NOMO-1 treated with dmso at 0.1 percent for 144 hours (cell line): ENCODE data around the gene DNAJC24.
"Not testable (repeated sequence)": the region's sequence is repeated elsewhere in the genome, so short reads cannot be mapped to it uniquely, and the experiment has no call there.

ENCODE experiments used
- DNase-seq: peaks from one replicate; lab custom pipeline; 2025; ENCODE audit not compliant: unreplicated experiment; lab: John Stamatoyannopoulos, UW

DNAJC24 gene, protein sequence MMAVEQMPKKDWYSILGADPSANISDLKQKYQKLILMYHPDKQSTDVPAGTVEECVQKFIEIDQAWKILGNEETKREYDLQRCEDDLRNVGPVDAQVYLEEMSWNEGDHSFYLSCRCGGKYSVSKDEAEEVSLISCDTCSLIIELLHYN

DNA sequence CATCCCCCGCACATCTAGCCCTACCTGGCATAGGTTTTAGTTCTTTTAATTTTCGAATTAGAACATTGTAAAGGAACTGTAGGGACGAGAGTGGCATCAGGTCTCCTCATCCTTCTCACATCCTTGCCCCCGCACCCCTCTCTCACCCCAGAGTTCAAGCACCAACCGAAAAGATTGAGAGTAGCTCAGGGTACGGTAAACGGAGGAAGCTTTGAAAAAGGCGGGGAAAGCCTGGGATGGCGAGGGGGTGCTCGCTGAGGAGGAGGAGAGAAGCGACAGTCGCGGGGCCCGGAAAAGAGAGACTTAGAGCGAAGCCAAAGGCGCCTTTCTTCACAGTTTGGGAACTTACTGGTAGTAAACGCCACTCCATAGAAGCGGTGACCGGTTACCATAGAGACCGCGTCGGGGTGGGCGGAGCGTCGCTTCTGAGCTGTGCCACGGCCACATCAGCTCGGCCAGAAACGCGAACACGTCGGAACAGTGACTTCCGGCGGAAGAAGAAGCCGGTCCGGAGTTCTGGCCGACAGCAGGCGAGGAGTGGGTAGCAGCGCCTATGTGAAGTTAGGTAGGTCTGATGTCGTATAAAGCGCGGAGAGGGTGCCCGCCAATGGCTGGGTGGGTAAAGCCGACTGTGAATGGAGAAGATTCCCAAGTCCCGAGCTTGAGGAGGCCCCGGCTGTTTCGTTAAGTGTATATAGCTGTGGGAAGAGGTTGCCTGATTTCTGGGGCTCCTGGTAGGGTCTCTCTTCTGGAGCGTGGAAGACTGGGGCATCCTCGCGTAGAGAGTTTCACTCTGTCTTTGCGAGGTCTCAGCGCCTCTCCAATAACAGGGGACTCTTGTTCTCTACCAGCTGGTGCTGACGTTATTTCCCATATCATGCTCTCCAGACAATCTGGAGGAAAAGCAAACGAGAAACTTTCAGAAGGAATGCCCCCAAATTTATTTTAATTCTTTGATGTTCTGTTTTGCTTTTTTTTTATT is at the start of gene DNAJC24, which contains the start of gene DCDC1:
TSS of gene DNAJC24 (plus strand) at position 513 of the 982 bp plus-strand sequence. CDS start 889 bp downstream, outside the sequence.
TSS of gene DCDC1 (minus strand) at position 392 of the 982 bp plus-strand sequence. CDS start 41,459 bp downstream, outside the sequence.
- DNase-seq = peak; percentile 92

DNA sequence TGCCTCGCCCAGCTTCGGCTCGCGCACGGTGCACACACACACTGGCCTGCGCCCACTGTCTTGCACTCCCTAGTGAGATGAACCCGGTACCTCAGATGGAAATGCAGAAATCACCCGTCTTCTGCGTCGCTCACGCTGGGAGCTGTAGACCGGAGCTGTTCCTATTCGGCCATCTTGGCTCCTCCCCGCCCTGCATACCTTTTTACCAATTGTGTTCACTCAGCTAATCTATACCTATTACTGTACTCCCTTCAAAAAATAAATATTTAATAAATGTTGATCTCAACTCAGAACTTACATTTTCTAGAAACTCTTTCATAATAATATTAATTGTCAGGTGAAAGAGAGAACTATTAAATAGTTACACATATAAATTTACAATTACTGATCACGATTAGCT is 48.2 kb upstream of the DNAJC24 start:
- DNase-seq = not testable (repeated sequence)

DNA sequence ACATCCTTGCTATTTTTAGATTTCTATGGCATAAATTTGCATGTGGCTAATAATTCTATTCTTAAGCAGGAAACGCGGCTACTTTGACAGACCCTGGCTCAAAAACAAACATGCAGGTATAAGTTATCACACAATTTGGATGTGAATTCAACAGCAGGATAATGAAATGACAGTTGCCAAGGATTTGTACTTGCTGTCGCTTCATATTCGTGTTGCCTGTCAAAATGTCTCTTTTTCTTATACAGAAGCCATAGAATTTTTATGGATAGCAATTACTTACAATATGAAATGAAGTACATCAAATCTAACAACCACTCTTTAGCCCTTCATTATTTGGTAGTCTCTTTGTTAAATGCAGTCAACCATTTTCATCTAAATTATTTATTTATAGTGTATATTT is 46.5 kb upstream of the DNAJC24 start:
- DNase-seq = no peak

DNA sequence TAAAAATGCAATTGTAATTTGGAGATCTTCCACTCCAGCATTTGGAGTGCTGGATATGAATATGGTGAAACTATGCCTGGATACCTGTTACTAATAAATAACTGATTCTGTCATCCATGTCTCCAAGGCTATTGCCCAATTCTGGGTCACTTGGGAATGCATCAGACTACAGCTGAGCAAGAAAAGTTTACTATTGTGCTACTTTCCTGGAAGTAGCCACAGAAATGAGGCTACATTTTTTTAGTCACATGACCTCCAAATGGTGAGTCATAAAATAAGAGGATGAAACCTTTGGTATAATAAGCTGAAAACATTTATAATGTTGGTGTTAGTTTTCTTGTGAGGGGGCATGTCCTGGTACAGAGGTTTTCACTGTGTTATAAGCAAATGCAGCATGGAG is 44.5 kb upstream of the DNAJC24 start:
- DNase-seq = no peak

DNA sequence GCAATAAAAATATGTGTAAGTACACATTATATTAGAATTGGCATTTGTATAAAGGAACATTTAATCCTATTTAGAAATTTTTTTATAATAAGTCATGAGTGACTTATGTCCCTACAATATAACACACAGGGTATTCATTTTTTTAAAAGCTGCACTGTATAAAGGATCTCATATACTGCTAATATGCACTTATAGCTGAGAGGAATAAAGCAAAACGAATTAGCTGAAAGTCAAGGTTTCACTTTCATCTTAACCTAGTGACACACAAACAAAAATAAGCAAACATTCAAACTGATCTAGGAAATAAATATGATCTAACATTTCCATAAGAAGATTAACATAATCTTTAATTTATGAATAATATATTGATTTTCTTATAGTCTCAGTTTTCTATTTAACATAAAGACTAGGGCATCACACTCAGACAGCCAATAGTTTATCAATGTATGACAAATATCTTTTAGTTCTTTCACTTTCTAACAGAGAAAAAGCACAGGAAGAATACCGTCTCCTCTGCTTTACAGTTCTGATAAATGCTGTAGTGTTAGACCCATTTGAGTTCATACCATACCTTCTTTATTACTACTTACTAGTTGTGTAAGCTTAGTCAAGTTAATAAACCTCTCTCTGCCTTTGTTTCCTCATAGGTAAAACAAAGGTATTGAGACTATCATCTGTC is 43.1 kb upstream of the DNAJC24 start:
- DNase-seq = no peak

DNA sequence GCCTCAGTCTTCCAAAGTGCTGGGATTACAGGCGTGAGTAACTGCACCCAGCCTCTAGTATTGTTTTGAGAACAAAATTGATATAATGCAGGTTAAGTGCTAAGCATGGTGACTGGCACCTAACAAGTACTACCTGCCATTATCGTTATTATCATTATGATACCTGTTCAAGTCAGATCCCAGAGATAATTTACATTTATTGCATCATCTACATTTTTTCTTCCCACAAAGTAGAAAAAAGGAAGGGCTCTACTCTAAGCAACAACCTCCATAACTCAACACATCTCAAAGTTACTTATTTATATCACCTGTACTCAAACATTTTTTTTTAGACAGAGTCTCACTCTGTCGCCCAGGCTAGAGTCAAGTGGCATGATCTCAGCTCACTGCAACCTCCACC is 42.2 kb upstream of the DNAJC24 start:
- no peak for DNase-seq

DNA sequence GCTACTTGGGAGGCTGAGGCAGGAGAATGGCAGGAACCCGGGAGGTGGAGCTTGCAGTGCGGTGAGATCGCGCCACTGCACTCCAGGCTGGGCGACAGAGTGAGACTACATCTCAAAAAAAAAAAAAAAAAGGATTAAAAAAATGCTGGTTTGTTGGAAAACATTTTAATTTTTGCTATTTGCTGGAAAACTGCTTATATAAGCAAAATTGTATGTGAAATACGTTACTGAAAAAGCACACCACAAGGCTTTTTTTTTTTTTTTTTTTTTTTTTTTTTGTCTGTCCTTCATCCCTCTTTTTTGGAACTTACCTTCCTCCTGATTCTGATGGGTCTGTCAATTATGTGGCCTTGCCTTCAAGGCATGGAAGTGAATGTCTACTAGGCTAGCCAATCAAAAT is 41.0 kb upstream of the DNAJC24 start:
- no peak for DNase-seq

DNA sequence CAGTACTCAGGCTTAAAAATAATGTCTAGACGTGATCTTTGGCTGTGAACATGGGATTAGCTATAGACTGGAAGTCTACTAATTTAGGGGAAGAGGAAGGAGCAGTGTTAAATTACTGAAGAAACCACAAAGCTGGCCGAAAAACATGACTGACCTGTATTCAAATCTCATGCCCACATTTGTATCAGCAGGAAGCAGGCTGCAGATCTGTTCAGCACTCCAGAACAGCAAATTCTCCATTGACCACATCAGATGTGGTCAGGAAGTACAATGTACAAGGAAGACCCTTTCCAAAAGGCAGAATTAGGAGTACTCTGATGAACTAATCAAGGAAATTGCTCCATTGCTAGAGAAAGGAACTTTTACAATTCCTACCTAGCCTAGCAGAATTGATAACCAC is 31.9 kb upstream of the DNAJC24 start:
- no peak for DNase-seq

DNA sequence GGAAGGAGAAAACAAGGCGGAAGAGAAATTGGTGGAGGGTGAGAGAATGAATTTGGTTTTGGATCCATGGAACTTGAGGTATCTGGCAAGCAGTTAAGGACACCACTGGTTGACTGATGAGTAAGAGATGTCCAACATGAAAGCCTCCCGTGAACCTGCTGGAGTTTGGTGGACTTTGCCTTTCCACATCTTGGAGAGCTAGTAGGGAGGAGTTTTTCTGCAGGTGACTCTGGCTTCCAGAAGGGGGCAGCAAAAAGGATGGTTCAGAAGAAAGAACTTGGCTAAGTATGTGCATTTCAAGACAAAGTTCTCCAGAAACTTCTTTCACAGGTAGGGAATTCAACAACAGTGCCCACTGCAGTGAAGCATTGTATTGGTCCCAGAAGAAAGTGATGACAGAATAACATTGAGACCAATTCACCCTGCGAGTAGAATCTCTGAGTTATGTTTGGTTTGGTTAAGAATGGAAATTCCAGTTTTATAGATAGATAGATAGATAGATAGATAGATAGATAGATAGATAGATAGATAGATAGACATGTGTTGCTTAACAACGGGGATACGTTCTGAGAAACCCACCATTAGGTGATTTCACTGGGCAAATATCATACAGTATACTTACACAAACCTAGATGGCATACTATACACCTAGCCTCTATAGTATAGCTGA is 28.6 kb upstream of the DNAJC24 start:
- DNase-seq = peak; percentile 3

DNA sequence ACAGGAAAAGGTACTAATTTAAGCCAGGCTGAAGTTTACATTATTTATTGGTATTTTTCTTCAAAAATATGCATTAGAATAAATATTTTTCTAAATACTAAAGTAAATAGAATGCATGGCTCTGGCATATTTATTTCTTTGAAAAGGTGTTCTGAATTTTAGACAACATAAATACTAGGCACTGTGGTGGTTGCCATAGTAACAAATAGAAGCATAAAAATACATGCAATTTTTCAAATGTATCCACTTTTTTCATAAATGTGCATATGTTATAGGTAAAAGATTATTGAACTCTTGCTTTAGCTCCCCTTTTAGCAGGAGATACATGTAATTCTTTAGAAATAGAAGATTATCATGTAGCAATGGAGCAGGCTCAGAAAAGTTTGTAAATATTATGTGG is 18.5 kb upstream of the DNAJC24 start:
- DNase-seq = no peak

DNA sequence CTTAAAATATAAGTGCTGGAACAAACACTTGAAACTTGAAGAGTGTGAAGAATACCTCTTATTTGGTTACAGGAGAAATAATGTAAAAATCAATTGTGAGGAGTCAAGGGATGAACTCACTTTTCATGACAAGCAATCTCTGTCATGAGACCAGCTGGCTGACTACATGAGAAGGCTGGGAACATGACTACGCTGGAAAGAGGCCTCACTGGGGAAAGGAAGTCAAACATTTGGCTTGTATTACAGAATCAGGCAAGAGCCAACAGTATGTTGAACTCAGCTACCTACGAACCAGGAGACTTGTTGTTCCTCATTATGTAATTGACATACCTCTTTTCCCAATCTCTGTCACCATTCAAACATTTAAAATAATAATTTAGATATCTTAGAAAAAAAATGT is 14.5 kb upstream of the DNAJC24 start:
- DNase-seq = no peak

DNA sequence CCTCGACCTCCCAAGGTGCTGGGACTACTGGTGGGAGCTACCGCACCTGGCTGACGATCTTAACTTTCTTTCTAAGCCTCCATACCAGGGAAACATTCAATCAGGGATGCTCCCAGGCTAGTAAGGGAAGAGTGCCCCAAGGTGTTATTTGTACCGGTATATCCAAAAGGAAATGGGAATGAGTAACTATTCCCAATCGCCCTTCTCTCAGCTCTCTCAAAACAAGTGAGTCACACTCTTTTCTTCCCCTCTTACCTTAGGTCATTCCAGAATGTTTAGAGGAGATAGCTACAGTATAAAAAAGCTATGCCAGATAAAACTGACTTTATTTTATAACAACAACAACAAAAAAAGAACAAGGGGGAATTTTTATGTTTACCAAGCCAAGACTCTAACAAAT is 13.8 kb upstream of the DNAJC24 start:
- no peak for DNase-seq

DNA sequence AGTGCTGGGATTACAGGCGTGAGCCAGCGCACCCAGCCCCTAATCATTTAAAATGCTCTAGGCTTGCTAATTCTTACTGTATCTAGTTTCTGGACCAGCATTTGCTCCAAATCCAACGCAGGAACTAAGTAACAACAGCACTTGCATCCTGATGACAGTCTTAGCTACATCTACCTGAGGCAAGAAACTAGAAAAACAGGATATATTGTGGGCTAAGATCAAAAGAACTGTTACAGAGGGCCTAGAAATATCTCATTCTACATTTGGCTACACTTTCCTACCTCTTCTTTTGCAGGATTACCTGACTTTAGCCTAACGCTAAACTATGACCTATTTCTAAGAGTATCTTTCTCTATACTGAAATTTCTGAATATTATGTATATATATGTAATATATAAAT is 7.9 kb upstream of the DNAJC24 start:
- DNase-seq = no peak

DNA sequence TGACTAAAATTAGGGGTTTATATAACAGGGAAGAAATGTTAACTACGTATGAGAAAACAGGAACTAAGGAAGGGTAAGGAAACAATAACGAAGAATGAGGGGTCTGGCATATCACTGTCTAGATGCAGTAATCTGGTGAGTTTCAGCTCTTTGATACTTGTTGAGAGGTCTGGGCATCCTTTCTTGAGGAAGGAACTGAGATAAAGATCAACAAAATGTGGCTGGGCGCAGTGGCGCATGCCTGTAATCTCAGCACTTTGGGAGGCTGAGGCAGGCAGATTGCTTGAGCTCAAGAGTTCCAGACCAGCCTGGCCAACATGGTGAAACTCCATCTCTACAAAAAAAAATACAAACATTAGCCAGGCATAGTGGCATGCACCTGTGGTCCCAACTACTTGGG is 2.9 kb upstream of the DNAJC24 start:
- DNase-seq = no peak

DNA sequence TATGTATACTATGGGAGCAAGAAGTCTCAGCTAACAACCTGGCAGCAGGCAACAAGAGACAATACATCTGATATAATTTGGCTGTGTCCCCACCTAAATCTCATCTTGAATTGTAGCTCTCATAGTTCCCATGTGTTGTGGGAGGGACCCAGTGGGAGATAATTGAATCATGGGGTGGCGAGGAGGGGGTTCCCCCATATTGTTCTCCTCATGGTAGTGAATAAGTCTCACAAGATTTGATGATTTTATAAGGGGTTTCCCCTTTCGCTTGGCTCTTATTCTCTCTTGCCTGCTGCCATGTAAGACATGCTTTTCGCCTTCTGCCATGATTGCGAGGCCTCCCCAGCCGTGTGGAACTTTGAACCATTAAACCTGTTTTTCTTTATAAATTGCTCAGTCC is 6.2 kb downstream of the DNAJC24 start:
- no peak for DNase-seq

DNA sequence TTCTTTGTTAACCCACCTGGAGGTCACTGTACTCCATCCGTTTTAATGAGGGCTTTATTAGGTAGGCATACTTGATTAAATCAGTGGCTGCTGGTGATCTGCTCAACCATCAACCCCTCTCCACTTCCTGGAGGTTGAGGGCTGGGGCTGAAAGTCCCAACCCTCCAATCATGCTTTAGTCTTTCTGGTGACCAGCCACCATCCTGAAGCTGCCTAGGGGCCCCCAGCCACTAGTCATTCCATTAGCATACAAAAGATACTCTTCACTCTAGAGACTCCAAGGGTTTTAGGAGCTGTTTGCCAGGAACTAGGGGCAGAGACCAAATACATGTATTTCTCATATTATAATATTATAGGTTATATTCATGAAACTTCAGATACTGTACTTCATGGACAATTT is 13.5 kb downstream of the DNAJC24 start:
- no peak for DNase-seq

DNA sequence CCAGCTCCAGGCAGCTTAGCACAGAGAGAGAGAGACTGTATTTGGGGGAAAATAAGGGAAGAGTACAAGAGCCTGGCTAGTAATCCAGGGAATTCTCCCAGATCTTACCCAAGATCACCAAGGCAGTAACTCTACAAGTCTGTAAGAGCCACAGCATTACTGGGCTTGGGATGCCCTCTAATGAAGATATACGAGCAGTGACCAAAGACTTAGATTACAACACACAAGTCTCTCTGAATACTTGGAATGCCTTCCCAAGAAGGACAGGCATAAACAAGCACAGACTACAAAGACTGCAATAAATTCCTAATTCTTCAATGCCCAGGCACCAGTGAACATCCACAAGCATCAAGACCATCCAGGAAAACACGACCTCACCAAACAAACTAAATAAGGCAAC is 17.7 kb downstream of the DNAJC24 start:
- no peak for DNase-seq

DNA sequence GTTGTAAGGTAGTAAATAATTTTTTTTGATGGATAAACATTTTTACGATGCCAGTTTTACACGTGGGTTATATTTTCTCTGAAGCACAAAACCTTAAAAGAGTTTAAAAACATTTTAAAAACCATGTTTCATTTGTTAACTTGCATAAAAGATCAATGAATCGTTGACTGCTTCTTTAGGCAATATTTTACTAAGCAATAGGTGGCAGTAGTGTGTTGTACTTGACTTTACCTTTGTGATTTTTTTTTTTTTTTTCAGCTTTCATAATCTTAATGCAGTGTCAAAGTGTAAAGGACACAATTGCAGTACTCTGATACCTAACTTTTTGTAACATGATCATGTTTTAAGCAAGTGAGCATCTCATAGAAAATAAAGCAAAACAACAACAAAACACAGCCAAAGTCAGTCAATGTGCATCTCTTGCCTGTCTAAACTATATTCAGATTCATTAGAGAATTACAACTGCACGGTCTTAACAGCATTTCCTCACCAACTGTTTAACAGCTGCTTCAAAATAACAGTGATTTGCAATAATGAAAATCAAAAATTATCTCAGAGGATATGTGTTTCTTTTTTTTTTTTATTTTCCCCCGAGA is 27.7 kb downstream of the DNAJC24 start:
- DNase-seq = no peak

DNA sequence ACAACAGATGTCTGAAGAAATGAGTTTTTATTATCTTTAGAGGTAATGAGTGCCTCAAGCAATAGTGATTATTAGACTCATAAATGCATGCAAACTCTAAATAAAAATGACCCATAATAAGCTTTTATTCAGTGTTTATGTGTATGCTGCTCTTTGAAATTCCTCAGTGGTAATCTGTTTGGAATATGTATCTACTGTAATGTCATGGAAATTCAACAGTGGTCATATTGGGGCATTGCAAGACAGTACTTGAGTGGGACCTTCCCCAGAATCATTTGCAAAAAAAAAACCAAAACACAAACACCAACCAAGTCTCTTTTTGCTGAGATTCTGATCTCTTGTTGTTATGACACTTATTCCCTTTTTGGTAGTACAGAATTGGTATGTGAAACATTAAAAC is 35.0 kb downstream of the DNAJC24 start:
- no peak for DNase-seq

DNA sequence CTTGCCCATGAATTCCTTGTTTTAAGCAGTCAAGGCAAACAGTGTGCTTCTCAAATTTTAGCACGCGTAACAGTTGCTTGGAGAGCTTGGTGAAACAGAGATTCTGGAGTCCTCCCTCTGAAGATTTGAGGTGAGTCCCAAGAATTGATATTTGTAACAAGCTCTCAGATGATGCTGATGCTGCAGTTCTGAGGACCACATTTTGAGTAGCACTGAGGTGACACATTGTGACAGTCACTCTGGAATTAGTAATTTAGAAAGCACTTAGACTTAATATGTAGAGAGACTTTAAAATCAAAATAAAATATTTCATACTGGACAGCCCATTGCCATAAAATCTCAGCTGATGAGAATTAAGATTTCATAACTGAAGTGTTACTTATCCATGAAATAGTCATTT is 38.5 kb downstream of the DNAJC24 start:
- no peak for DNase-seq

DNA sequence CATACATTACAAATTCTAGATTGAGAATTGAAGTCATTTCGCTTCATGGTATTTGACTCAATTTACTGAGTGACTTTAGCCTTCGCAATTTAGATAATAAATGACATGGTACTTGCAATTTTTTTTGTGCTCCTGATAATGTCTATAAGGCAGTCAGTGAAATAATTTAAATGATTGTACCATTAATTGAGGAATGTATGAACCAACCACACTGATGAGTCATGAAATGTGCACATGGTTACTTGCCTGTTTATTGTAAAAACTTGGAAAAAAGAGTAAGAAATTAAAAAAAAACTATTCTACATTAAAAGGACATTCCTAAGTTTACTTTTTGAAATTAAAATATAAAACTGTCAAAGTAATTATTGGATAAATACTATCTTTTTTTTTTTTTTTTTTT is 43.3 kb downstream of the DNAJC24 start:
- DNase-seq = no peak
